ENCODE results near the gene PATJ.

DNA sequence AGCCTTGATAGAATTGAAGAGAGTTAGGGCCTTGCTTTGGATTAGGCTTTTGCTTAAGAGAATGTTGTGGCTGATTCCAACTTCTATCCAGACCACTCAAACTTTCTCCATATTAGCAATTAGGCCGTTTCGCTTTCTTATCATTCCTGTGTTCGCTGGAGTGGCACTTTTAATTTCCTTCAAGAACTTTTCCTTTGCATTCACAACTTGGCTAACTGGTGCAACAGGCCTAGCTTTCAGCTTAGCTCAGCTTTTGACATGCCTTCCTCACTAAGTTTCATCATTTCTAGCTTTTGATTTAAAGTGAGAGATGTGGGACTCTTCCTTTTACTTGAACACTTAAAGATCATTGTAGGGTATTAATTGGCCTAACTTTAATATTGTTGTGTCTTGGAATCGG, 268.7 kb downstream of the PATJ start:
- TF ChIP-seq, protein P1, sequence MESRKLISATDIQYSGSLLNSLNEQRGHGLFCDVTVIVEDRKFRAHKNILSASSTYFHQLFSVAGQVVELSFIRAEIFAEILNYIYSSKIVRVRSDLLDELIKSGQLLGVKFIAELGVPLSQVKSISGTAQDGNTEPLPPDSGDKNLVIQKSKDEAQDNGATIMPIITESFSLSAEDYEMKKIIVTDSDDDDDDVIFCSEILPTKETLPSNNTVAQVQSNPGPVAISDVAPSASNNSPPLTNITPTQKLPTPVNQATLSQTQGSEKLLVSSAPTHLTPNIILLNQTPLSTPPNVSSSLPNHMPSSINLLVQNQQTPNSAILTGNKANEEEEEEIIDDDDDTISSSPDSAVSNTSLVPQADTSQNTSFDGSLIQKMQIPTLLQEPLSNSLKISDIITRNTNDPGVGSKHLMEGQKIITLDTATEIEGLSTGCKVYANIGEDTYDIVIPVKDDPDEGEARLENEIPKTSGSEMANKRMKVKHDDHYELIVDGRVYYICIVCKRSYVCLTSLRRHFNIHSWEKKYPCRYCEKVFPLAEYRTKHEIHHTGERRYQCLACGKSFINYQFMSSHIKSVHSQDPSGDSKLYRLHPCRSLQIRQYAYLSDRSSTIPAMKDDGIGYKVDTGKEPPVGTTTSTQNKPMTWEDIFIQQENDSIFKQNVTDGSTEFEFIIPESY (CRISPR knock-in tag; IDR thresholded peaks at IDR 0.05) = no peak
- TF ChIP-seq, protein P2, sequence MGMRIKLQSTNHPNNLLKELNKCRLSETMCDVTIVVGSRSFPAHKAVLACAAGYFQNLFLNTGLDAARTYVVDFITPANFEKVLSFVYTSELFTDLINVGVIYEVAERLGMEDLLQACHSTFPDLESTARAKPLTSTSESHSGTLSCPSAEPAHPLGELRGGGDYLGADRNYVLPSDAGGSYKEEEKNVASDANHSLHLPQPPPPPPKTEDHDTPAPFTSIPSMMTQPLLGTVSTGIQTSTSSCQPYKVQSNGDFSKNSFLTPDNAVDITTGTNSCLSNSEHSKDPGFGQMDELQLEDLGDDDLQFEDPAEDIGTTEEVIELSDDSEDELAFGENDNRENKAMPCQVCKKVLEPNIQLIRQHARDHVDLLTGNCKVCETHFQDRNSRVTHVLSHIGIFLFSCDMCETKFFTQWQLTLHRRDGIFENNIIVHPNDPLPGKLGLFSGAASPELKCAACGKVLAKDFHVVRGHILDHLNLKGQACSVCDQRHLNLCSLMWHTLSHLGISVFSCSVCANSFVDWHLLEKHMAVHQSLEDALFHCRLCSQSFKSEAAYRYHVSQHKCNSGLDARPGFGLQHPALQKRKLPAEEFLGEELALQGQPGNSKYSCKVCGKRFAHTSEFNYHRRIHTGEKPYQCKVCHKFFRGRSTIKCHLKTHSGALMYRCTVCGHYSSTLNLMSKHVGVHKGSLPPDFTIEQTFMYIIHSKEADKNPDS (CRISPR knock-in tag; IDR thresholded peaks at IDR 0.05) = no peak
- TF ChIP-seq KDM1A (CRISPR knock-in tag; IDR thresholded peaks at IDR 0.05) = no peak
- TF ChIP-seq, protein P3, sequence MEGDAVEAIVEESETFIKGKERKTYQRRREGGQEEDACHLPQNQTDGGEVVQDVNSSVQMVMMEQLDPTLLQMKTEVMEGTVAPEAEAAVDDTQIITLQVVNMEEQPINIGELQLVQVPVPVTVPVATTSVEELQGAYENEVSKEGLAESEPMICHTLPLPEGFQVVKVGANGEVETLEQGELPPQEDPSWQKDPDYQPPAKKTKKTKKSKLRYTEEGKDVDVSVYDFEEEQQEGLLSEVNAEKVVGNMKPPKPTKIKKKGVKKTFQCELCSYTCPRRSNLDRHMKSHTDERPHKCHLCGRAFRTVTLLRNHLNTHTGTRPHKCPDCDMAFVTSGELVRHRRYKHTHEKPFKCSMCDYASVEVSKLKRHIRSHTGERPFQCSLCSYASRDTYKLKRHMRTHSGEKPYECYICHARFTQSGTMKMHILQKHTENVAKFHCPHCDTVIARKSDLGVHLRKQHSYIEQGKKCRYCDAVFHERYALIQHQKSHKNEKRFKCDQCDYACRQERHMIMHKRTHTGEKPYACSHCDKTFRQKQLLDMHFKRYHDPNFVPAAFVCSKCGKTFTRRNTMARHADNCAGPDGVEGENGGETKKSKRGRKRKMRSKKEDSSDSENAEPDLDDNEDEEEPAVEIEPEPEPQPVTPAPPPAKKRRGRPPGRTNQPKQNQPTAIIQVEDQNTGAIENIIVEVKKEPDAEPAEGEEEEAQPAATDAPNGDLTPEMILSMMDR (CRISPR knock-in tag; IDR thresholded peaks at IDR 0.05) = no peak
- no peak for TF ChIP-seq ELF4 (CRISPR knock-in tag; IDR thresholded peaks at IDR 0.05; ENCODE audit: borderline replicate concordance)
